ENCODE measurements around the gene PACRG. TPM values are rescaled to one million over a fixed set of nuclear protein-coding genes. Genes with fewer than 3 reads are reported as not detected.

Gene PACRG
- total RNA-seq, 1 experiment from 2014 or later, result 0.26 TPM

DNA sequence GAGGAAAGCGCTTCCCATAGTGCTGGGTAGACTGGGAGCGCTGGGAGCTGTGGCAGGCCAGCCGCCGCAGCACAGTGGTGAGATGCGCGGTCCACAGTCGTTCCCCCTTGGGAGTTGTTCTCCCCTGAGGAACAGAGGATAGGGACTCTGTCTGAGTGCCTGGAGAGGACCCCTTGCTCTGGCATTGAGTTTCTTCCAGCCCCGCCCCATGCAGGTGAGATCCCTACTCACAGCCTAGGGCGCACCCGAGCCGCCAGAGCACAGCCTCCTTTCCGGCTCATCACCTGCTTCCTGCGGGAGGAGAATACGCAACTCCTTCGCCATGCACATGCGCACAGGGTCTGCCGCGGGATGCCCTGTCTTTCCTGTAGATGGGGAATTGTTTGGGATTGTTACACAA is 140.6 kb downstream of the PACRG start:
- no peak overlapping the region for H3K56ac ChIP-seq (ENCODE audit: insufficient read length, low read depth, low read length)
- H3K4ac ChIP-seq (ENCODE audit: low read depth, low read length), result no peak overlapping the region
- no peak overlapping the region for H3K14ac ChIP-seq (ENCODE audit: insufficient read depth, low read length)
- no peak overlapping the region for H3K27ac Mint-ChIP-seq
- no peaks in the 10 kb centered on the region; the same call in 1 of the 2 replicates for H3K27me3 Mint-ChIP-seq (ENCODE audit: low read depth)
- H4K91ac ChIP-seq (ENCODE audit: insufficient read length, low read depth, low read length), result no peak overlapping the region
- H2BK12ac ChIP-seq (ENCODE audit: insufficient read length, low read depth, low read length), result no peak overlapping the region
- H4K5ac ChIP-seq (ENCODE audit: insufficient read length, low read depth, low read length), result no peak overlapping the region
- no peak overlapping the region for H4K8ac ChIP-seq (replicated peaks; ENCODE audit: insufficient read length, low read depth, low read length)
- no peak overlapping the region for H2BK5ac ChIP-seq (ENCODE audit: insufficient read length, low read length)
- no peaks in the 10 kb centered on the region for H3K9me3 Mint-ChIP-seq
- no peak overlapping the region for H3K27ac ChIP-seq (ENCODE audit: insufficient read length, low read depth, low read length)
- no peak overlapping the region for H2BK15ac ChIP-seq (ENCODE audit: low read depth, low read length)
- no peak overlapping the region for H3K23ac ChIP-seq (ENCODE audit: insufficient read length, low read depth, low read length)
- no peak overlapping the region for H2BK120ac ChIP-seq (ENCODE audit: low read depth, low read length, poor library complexity, severe bottlenecking)
- H3K36me3 Mint-ChIP-seq (ENCODE audit: insufficient read depth in 1 of 3, low read depth in 3 of 3), result no peaks in the 10 kb centered on the region
- no peak overlapping the region for H3K18ac ChIP-seq (ENCODE audit: insufficient read length, low read depth, low read length)
- no peaks in the 10 kb centered on the region for H4K20me1 ChIP-seq (ENCODE audit: control insufficient read depth, insufficient read depth, insufficient read length)
- no CpG with 5 or more reads among the region's 18 CpGs for WGBS (ENCODE audit: extremely low coverage, insufficient read length, low lambda C conversion rate)
- no peak overlapping the region for H3K4me2 ChIP-seq (ENCODE audit: insufficient read depth, insufficient read length, low read length)
- H3K9me3 ChIP-seq (ENCODE audit: control insufficient read depth, low read depth, low read length), result no peaks in the 10 kb centered on the region
- H3K4me1 ChIP-seq (ENCODE audit: insufficient read depth, low read length), result no peaks in the 10 kb centered on the region
- H3K9ac ChIP-seq (ENCODE audit: extremely low read depth, insufficient read length, low read length), result no peak overlapping the region
- no peak for DNase-seq
- H3K27me3 ChIP-seq (ENCODE audit: insufficient read depth, low read length), result no peaks in the 10 kb centered on the region
- H3K4me3 Mint-ChIP-seq, result no peak overlapping the region
- no peak for TF ChIP-seq CTCF (conservative IDR thresholded peaks at IDR 0.05)
- no peak overlapping the region for H2AK5ac ChIP-seq (ENCODE audit: insufficient read length, low read length)
- H3K4me1 Mint-ChIP-seq, result peaks cover 0 to 4% of the 10 kb centered on the region in 2 experiments; a peak in 2 of 4 replicates
- no peak overlapping the region for H3T11ph ChIP-seq (ENCODE audit: low read length)
- H3K79me1 ChIP-seq (ENCODE audit: insufficient read depth, low read depth, low read length, poor library complexity, severe bottlenecking), result no peaks in the 10 kb centered on the region
- H2BK20ac ChIP-seq (ENCODE audit: low read depth, low read length, poor library complexity, severe bottlenecking), result no peak overlapping the region
- no peaks in the 10 kb centered on the region for H3K23me2 ChIP-seq (ENCODE audit: insufficient read length, low read depth, low read length, poor library complexity, severe bottlenecking)
- no peaks in the 10 kb centered on the region for H3K79me2 ChIP-seq (ENCODE audit: insufficient read depth, low read length)
- H2AFZ ChIP-seq (ENCODE audit: low read length), result no peak overlapping the region
